Bone marrow (tissue), 2 donors: ENCODE results near the gene SPANXN5.
"Not testable (repeated sequence)": the region's sequence is repeated elsewhere in the genome, so short reads cannot be mapped to it uniquely, and the experiment has no call there.

ENCODE experiments used
- DNase-seq, 2 donors: peaks; one replicate each; lab custom pipeline; 2025; lab: John Stamatoyannopoulos, UW

Gene SPANXN5, protein sequence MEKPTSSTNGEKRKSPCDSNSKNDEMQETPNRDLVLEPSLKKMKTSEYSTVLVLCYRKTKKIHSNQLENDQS

DNA sequence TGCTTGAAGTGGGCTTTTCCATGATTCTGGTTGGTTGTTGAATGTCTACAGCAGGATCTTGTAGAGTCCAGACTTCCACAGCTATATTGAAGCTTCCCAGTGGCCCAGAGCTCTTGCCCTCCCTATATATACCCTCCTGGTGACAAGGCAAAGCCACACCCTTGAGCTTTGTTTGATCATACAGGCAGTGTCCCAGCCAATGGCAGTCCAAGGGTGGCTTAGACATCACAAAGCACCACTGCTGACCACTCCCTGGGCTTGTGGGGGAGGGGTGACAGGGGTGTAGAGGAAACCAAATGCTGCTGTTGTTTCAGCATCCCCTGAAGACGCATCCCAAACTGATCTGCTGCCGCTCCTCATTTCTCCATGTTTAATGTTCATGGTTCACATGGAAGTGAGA is at the start of gene SPANXN5:
SPANXN5 (minus strand) TSS at position 101 of the 400 bp plus-strand sequence; CDS start at position 22, 79 bp downstream.
- DNase-seq: not testable (repeated sequence)

DNA sequence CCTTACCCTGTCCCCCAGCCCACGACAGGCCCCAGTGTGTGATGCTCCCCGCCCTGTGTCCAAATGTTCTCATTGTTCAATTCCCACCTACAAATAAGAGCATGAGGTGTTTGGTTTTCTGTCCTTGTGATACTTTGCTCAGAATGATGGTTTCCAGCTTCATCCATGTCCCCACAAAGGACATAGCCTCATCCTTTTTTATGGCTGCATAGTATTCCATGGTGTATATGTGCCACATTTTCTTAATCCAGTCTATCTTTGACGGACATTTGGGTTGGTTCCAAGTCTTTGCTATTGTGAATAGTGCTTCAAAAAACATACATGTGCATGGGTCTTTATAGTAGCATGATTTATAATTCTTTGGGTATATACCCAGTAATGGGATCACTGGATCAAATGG is 46.4 kb upstream of the SPANXN5 start:
- DNase-seq: not testable (repeated sequence)

DNA sequence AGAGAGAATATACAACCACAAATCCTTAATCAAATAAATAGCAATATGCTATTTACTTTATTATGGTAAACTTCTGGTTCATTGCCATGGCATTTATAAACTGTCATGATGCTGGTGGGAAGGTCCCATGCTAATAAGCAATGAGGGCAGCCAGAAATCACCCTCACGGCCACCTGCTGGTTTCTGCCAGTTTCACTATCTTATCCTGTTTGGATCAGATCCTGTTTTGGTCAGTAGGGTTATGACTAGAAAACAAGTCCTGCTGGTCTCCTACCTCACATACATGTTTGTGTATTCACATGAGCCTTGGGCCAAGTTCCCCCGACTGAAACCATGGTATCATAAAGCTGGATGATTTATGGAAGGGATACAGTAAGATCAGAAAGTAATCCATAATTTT is 41.9 kb upstream of the SPANXN5 start:
- DNase-seq: no peak

DNA sequence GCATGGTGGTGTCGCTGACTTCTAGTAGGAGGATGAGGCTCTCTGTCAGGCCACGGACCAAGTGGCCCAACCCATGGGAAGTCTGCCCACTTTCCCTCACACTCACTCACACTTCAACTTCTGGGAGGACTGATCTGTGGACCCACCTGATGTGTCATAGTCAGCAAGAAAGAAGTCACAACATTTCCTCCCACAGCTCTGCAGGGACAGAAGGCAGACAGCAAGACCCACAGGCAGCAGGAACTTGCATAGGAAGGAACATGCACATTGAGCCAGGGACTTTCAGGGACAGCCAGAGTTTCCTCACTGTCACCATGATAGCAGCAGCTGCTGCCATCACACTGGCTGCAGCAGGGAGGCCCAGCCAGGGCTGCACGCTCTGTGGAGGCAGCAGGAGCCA is 33.3 kb upstream of the SPANXN5 start:
- DNase-seq: no peak

DNA sequence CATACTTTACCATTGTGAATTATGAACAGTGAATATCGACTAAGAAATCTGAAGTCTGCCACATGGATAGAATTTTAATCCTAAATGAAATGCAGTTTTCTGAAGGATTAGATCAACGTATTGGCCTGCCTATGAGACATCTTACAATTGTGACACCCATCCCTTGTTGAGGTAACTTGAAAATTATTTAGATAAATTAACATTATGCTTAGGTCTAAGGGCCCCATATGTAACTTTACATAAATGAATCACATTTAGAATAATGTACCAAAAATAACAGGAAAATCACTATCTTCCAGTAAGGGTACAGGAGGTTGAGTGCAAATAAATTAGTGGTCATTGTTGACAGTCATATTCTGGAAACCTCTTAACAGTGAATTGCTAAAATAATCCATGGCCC is 27.4 kb upstream of the SPANXN5 start:
- DNase-seq: no peak

DNA sequence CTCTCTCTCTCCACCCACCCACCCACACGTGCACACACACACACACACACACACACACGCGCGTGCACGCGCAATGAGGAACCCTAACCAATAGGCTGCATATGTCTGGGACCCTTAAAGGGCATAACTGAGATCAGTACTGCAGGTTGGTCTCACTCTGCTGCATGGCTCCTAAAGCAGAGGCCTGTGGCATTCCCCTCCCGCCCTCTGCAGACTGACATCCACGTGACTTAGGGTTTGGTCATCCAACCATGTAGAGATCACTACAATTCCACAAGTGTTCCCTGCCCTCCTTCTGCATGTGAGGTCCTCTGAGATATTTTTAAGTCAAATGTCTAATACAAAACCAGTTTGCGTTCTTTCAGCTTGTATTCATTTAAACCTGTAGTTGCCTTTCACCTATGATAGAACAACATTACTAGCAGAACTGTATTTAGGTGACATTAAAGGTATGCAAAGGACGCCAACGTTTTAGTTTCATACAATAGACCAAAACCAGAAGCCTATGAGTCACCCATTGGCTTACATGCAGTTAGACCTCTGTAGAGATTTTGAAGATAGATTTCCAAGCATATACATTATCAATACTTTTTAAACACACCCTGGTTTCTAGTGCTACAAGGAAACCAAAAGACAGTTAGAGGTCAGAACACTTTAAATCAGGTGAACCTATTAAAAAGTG is 24.0 kb upstream of the SPANXN5 start:
- no peak for DNase-seq

DNA sequence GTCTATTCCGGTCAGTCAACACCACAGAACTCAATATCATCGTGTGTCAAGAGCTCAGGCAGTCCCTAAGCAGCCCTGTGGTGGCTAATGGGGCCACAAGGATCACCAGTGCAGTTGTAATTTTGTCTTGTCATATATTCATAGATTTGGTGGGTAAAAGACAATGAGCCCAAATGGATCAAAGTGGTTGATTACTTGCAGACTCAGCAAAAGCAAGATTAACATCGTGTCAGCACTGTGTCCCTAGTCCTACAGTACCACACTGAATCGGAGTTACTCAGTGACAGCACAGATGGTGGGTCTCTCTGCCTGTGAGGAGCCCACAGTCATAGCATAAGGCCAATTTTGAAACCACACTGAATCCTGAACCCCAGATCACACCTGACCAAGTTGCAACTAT is 22.6 kb upstream of the SPANXN5 start:
- DNase-seq: no peak

DNA sequence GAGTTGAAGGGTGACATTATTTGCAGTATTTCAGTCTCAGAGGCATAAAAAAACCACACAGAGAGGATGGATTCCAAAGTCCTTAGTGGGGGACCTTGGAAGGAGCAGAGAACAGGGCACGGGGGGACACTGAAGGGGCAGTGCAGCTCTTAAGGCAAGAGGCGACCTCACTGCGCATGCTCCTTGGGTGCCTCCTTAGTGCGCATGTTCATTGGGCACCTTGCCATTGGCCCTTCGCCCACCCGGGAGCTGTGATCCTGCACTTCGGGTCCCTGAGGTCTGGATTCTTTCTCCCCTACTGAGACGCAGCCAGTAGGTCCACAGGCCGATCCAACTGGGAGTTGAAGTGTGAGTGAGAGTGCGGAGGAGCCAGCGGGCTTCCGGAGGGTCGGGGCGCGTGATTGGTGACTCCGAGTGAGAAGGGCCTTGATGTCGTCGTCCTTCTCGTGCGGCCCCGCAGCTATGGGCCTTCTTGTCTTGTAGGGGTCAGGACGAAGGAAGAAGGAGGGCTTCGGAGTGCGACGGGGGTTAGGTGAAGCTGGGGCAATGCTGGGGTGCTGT is 13.9 kb upstream of the SPANXN5 start, which contains the start of gene XAGE5:
XAGE5 (plus strand) TSS at position 223 of the 561 bp plus-strand sequence. CDS start 1,280 bp downstream, outside the sequence.
- no peak for DNase-seq

DNA sequence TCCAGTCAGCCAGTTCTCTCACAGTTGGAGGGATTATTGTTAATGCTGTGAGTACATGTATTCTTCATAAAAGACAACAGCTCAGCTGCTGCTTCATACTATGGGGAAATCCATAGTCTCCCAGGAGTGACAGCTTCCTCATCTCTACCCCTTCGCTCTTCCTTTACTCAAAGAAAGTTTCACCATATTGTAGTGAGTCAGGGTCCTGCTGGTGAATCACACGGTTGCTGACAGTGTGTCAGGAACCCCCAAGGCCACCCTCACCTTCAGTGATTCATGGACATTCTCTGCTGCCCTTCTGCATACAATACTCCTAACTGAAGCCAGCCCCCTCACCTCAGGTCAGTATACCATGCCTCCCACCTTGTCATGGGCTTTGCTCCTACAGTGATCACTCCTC is 7.6 kb upstream of the SPANXN5 start:
- not testable (repeated sequence) for DNase-seq

DNA sequence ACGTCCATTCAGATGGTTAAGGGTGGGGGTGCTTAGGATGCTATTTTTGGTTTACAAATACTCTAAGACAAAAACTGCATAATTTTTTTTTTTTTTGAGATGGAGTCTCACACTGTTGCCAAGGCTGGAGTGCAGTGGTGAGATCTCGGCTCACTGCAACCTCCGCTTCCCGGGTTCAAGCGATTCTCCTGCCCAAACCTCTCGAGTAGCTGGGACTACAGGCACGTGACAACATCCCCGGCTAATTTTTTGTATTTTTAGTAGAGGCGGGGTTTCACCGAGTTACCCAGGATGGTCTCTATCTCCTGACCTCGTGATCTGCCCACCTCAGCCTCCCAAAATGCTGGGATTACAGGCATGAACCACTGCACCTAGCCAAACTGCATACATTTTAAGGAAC is 23.7 kb downstream of the SPANXN5 start:
- DNase-seq: not testable (repeated sequence)

DNA sequence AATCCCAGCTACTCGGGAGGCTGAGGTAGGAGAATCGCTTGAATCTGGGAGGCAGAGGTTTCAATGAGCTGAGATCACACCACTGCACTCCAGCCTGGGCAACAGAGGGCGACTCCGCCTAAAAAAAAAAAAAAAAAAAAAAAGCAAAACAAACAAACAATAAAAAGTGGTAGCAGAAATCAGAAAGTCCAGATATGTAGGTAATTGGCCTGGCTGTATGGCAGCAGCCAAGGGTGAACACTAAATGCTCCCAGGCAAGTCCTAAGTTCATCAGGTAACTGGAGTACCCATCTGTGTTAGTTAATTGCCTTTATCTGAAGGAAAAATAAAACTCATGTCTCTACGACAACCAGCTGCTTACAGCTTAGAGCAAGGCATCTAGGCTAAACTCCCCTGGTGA is 31.2 kb downstream of the SPANXN5 start:
- not testable (repeated sequence) for DNase-seq

DNA sequence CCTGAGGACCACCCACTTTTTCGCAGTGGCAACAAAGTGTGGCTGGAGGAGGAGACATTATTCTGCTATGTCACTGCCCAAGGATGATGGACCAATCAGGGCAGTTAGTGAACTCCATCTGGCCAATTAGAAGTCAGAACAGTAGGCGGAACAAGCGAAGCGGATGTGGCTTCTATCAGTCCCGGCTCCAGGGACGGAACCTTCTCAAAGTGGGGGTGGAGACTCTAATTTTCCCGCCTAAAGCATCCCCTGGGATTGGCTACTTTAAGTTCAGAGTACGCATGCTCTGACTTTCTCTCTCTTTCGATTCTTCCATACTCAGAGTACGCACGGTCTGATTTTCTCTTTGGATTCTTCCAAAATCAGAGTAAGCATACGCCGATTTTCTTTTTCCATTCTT is 46.3 kb downstream of the SPANXN5 start, which contains the start of gene SSX2B:
SSX2B (plus strand) TSS at position 301 of the 400 bp plus-strand sequence. CDS start 1,429 bp downstream, outside the sequence.
- not testable (repeated sequence) for DNase-seq
